HG02642 (cell line): ENCODE results near the gene YRDC.
A peak's percentile ranks its signal among the peaks of the same experiment; 100 is the strongest.

Experiments
- ATAC-seq: cut with Tn5 transposase; IDR thresholded peaks from one replicate; pipeline ENCODE4 v1.9.1; 2021; ENCODE audit warnings: mild to moderate bottlenecking; ENCODE audit not compliant: unreplicated experiment, poor library complexity

Gene YRDC

DNA sequence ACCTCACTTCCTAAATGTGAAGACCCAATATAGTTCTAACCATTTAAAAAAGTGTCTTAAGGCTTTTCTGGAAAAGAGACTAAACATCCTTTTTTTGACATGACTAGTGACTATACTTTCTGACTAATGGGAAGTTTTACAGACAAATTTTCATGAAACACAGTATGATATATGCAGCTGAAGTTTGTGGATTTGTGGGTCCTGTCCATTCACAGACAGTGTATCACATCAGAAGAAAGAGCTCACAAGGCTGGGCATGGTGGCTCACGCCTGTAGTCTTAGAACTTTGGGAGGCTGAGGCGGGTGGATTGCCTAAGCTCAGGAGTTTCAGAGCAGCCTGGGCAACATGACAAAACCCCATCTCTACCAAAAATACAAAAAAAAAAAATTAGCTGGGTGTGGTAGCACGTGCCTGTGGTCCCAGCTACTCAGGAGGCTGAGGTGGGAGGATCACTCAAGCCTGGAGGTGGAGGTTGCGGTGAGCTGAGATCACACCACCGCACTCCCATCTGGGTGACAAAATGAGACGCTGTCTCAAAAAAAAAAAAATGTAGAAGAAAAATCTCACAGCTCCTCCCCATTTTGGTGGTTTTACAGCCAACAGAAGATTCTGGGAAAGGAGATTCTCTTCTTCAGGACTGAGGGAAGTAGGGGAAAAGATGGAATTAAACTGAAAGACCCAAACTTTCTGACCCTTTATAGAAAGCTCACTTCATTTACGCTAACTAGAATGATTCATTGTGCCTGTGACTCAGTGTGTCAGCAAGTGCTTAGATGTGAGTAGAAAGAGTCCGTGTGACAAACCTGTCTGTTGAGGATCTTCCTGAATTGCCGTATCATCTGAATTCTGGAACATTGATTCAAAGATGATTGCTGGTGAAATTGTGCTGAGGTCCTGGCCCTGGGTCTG, 15.2 kb upstream of the YRDC start:
- no peak for ATAC-seq

DNA sequence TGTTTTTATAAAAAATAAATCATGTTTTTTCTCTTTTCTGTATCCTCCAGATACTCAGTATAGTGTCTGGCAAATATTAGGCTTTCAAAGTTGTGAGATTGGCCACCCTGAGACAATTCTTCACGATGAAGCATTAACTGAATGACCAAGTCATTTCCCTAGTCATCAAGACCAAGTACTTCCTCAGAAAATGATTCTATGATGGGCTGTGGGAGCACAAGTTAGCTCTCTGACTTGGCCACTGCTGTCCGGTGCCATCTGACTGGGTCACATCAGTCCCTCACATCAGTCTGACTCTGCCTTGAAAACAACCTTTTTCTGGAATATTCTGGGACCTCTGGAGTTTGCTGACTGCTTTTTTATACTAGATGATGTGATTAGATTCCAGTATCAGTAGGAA, 13.5 kb upstream of the YRDC start:
- ATAC-seq: no peak

DNA sequence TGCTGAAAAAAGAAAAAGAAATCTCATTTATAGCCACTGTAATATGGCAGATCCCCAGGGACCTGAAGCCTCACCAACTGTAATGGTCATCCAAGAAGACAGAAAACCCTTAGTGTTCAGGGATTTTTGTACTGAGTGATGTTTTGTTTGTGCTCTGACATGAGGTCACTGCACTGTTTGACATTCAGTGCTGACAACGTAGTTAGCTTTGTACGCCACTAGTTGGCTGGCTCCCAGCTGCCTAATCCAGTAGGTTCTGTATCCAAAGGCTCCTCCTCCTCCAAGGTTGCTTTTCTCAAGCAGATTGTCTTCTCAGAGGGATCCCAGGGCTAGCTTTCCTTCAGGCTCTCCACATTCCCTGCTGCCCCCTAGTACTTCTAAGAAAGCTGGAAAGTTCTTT, 9.5 kb upstream of the YRDC start:
- ATAC-seq: no peak

DNA sequence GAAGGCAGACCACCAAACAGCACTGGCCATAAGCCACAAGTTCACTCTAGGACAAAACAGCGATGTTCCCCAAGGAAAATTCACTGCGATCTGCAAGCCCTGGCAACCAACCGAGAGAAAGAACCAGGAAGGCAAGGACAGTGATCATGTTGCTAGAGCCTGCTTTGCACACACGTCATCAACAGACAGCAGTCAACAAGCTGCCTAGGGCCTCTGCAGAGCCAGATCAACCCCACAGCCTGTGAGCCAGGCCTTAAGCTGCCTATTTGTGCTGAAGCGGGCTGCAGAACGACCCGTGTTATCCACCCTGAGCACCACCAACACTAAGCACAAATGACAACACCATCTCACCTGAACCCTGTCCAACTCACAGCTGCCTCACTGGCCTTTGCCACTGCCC, 6.2 kb upstream of the YRDC start:
- no peak for ATAC-seq

DNA sequence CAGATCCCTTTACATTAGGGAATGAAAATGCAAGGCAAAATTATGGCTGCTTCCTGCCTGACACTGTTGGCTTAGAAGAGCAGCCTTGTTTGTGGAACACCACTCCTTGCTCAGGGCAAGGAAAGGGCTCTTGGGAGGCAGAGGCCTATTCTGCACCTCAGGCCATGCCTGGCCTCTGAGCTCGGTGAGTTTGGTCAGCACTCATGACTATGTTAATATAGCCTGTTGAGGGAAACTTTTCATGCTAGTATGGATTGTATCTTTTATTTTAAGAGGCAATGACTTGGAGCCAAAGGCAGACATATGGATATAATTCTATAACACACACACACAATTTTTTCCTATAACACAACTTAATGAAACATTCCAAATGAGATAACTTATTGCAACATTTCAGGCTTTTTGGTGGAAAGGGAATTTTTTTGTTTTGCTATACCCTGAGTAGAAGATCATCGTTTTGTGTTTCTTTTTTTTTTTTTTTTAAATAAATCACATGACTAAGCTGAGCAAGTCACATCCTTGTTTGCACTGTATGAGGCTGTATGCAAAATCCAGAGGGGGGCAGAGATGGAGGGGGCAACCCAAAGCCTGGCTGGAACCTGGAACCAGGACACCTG, 5.6 kb upstream of the YRDC start:
- ATAC-seq: no peak

DNA sequence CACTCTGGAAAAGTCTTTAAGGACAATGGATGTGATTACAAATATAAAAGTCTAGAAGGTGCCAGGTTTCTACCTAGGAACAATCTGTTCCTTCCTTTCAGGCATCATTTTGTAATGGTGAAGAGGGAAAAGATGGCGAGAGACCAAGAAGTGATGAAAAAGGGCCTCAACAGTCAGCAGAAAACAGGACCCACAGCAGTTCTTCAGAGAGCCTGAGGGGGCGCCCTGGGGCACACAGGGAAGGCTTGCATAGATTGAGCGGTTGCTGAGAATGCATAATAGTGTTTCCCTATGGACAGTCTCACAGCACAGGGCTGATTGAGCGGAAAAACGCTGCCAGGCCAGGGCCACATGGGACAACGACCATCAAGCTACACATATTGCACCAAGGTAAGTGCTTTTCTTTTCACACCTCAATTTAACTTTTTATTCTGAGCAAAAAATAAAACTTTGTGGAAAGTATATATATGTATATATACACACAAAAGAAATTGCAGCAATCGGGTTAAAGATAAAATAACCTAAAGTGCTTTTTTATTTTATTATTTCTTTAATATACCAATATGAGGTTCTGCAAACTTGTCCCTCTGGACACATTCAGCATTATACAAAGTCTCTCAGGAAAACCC, 3.1 kb upstream of the YRDC start:
- ATAC-seq: no peak

DNA sequence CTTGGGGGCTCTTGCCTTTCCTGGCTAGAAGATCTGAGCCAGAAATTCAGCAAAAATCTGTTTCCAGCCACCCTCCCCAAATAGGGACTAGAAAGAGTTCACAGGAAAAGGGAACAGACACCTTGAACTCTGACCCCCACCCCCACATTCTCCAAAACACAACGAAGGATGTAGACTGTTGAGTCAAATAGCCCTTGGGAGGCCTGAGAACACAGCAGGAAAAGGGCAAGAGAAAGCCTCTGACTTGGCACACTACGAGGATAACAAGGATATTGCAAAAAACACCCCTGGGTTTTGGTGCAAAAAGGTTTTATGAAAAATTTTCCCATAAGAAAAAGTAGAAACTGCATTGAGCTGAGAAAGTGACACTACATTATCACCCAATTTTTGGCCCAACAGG, 1.9 kb upstream of the YRDC start:
- no peak for ATAC-seq

DNA sequence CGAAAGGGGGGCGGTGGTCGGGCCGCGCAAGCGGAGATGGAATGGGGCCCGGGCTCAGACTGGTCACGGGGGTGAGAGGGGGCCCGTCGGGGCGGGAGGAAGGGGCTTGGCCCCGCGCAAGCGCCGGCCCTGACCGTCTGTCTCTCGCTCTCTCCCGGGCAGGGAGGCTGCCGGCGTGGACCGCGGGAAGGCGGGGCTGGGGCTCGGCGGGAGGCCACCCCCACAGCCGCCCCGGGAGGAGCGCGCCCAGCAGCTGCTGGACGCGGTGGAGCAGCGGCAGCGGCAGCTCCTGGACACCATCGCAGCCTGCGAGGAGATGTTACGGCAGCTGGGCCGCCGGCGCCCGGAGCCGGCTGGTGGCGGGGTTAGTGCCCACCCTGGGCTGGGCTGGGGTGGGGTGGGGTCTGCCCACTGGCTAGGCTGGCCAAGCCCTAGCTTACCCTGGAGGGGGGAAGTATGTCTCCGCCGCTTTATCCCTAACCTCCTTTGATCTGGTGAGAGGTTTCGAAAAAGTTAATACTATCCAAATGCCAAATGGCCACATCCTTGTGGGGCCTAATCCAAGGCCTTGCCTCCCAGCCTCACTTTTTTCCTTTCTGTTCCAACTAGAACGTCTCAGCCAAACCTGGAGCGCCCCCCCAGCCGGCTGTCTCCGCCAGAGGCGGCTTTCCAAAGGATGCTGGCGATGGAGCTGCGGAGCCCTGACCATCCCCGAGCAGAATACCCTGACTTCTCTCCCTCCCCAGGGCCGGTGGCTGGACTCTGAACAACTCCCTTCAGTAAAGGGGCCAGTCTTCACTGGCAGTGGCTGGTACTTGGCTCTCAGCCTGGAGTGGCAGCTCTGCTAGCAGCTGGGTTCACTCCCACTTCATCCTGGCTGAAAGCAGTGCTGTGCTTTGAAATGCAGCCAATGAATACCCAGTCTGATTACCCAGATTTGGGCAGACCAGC, 636 bp upstream of the YRDC start:
- ATAC-seq: peak; percentile 39

DNA sequence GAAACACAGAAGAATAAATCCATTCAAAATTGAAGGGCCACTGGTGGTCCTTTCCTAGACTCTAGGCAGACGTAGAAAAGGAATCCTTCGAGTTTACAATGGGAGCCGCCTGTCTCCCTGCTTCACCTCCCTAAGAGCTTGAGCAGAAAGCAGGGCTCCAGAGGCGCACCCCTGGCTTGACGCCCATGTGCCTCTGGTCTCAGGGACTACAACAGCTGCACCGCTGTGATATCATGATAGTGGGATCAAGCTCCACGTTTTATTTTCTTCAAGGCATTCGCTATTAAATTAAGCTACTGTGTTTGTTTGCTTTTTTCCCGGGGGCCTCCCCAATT, 821 bp downstream of the YRDC start:
- ATAC-seq: no peak

DNA sequence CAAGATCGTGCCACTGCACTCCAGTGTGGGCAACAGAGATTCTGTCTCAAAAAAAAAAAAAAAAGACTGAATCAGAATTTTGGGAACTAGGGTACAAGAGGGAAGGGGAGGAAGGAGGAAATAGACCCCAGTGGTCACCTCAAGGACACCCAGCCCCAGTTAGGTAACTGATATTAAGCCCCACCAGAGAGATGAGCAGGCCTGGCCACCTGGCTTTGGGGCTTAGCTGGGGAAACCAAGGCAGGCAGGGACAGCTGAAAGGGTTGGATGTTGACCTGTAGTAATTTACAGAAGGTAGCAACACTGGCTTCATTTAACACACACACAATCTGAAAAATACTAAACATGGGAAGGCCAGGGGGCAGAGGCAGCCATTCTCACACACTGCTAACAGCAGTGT, 5.6 kb downstream of the YRDC start:
- no peak for ATAC-seq

DNA sequence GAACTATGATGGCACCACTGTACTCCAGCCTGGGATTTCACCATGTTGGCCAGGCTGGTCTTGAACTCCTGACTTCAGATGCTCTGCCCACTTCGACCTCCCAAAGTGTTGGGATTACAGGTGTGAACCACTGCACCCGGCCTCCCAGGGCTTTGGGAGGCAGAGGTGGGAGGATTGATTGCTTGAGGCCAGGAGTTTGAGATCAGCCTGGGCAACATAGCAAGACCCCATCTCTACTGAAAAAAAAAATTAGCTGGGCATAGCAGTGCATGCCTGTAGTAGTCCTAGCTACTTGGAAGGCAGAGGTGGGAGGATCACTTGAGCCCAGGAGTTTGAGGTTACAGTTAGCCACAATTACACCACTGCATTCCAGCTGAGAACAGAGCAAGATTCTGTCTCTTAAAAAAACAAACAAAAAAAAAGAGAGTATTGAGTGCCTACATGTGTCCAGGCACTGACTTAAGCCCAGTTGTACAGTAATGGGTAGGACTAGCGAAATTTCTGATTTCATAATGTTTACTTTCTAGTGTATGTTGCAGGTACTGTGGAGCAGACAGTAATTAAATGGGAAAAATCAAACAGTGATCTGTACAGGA, 10.2 kb downstream of the YRDC start:
- no peak for ATAC-seq

DNA sequence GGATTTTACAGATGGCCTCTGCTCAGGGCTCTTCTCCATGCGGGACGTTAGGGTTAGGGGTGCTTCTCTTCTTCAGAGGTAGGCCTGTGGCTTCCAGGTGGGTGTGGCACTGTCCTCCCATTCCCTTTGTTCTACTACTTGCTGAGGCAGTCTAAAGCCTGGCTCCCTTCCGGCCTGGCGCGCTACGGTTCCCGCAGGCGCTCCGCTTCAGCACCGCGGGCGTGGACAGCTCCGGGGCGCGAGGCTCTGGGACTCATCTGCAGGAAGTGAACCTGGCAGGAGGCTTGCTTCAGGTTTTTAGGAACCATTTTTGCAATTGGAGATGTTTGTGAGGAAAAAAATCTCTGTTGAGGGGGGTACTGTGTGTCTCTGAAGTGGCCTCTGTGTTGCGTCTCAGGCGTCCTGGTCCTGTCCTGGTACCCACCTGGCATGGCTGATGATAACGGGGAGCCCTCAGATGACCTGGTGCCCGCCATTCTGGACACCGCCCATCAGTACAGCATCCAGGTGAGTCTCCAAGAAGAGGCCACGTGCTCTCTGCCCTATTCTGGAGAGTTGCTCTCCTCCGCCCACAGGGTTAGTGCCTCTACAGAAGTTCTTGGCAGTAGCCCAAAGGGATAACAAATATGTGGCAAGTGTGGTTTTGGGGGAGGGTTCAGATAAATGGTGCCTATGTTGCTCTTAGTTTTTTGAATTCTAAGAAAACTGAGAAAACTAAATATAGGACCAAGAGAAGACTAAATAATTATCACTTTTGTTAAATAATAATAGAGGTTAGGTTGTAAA, 12.5 kb downstream of the YRDC start:
- ATAC-seq: no peak

DNA sequence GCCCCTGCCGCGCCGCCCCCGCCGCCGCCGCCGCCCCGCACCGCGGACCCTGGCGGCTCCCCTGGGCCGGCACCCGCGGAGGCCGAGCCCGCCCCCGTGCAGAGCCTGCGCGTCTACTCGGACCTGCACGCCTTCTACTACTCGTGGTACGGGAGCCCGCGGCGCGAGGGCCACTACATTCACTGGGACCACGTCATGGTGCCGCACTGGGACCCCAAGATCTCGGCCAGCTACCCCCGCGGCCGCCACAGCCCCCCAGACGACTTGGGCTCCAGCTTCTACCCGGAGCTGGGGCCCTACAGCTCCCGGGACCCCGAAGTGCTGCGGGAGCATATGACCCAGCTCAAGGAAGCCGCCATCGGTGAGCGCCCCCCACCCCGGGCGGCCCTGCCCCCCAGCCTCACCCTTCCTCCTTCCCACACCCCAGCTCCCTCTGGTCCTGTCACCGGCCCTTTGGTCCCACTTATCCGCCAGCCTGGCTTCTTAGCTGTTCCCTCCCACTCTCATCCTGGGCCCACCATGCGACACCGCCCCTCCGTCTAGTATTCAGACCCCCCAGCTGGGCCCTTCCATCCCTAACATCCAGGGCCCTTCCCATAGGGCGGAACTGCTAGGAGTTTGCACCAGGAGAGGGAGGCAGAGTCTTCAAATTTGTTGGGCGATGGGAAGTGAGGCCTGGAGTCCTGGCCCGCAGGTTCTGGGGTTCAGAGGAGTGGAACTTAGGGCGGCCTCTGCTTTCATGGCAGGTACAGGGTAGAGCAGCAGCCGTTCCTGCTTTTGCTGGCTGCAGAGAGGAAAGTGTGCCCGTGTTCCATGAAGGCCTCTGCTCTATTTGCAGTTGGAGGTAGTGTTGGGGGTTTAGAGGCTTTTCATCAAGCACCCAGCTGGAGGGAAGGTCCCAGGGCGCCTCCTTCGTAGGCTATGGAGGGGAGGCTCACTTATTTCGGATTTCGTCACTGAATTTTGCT, 13.4 kb downstream of the YRDC start:
- peak; percentile 35 for ATAC-seq

DNA sequence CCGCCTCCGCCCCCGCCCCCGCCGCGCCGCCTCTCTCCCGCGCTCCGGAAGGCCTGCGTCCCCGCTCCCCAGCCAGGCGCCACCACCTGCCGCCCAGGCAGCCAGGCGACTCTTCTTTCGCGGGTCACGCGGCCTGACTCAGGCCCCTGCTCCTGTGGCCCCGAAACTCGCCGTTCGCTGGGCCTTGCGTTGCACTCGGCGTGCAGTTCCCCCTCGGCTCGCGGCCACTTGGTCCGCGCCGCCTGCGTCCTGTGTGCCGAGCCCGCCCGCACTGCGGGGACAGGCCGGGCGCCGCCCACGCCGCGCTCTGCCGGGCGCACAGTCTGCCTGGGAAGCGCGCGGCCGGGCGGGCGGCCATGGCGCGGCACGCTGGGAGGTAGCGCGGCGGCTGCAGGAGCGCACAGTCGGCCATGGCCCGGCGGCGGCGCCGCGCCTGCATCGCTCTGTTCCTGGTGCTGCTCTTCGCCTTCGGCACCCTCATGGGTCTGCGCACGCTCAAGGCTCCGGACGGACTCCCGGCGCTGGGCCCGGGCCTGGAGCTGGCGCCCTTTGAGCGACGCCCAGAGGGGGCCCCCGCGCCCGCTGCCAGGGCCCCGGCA, 14.1 kb downstream of the YRDC start, which contains the start of gene MANEAL:
MANEAL (plus strand) TSS at position 75 of the 599 bp plus-strand sequence; CDS start at position 411, 336 bp downstream.
- ATAC-seq: peak; percentile 60

DNA sequence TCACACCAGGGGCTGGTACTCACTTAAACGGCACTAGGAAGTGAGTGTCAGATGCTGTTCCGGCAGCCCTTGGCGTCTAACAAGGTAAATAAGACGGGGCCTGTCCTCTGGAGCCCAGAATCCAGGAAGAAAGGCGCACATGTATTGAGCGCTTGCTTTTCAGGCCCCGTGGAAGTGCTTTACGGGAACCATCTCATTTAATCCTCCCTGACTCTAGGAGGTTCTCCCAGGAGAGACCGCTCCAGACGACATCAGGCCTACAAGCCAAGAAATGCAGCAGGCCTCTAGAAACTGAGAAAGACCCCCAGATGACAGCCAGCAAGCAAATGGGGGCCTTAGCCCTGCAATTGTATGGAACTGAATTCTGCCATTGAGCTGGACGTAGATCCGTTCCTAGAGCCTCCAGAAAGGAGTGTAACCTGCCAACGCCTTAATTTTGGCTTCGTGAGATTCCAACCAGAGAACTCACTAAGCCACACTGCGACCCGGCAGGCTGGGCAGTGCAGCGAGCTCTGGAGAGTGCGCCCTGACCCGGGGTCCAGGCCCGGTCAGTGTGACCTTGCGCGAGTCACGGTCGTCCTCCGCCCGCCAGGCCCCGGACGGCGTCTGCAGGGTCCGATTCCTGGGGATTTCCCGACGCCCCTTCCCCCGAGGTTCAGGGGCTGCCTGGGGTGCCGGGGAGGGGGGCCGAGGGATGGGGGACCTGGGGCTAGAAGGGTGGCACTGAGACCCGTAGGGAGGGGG, 14.9 kb downstream of the YRDC start:
- ATAC-seq: no peak

DNA sequence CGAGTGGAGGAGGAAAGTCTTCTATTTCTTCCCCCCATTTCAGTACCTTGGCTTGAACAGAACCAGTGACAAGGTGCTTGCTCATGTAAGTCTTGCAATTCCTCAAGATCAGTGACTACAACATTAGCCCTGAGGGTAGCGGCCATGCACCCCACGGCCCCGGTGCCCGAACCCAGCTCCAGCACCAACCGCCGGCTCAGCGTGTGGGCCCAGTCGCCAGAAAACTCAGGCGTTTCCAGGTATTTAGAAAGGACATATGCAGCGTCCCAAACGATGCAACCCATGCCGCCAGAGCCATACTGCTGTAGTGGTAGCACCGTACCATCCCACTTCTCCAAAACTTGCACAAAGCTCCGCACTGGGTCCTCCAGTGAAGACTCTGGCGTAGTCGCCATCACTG, 25.5 kb downstream of the YRDC start:
- no peak for ATAC-seq

DNA sequence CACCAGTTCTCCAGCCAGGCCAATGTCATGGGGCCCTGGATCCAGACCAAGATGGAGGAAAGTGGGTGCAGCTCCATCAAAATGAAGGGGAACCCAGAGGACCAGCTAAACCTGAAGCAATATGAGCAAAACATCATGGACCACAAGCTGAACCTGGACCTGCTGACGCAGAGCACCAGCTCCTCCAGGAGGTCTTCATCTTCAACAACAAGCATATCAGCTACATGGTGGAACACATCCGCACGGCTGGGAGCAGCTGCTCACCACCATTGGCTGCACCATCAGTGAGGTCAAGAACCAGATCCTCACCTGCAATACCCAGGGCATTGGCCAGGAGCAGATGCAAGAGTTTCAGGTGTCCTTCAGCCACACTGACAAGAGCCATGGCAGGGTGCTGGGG, 29.4 kb downstream of the YRDC start:
- no peak for ATAC-seq
